Hepatocyte (in vitro differentiated cells): ENCODE measurements around the gene MRTFB. TPM values are rescaled to one million over a fixed set of nuclear protein-coding genes. Genes with fewer than 3 reads are reported as not detected.
"Not testable (repeated sequence)": the region's sequence is repeated elsewhere in the genome, so short reads cannot be mapped to it uniquely, and the experiment has no call there.

Experiments
- DNase-seq: peaks from one replicate; pipeline ENCODE4 v3.0.0-alpha.2; 2016; ENCODE audit warnings: low spot score
- H2AFZ ChIP-seq: fragments of 200-600 bp; sonication (generic); 2 replicates; pipeline ENCODE4 v1.6.0; 2016; ENCODE audit warnings: antibody characterized with exemption, mild to moderate bottlenecking
- H3K27ac ChIP-seq: fragments of 200-600 bp; sonication (generic); 2 replicates; pipeline ENCODE4 v1.5.1; 2016; ENCODE audit warnings: mild to moderate bottlenecking
- H3K27me3 ChIP-seq: fragments of 200-600 bp; sonication (generic); 2 replicates; pipeline ENCODE4 v1.6.1; 2016
- H3K36me3 ChIP-seq: fragments of 200-600 bp; sonication (generic); replicated peaks from 2 replicates; pipeline ENCODE4 v1.5.1; 2016; ENCODE audit warnings: low read depth; ENCODE audit not compliant: insufficient read depth
- H3K4me1 ChIP-seq: fragments of 200-600 bp; sonication (generic); 2 replicates; pipeline ENCODE4 v1.5.1; 2016; ENCODE audit warnings: mild to moderate bottlenecking, moderate library complexity; ENCODE audit not compliant: insufficient read depth
- H3K4me2 ChIP-seq: fragments of 200-600 bp; sonication (generic); 2 replicates; pipeline ENCODE4 v1.6.0; 2016
- H3K4me3 ChIP-seq: fragments of 200-600 bp; sonication (generic); 2 replicates; pipeline ENCODE4 v1.5.1; 2016; ENCODE audit warnings: mild to moderate bottlenecking
- H3K79me2 ChIP-seq: fragments of 200-600 bp; sonication (generic); 2 replicates; pipeline ENCODE4 v1.6.0; 2017; ENCODE audit warnings: mild to moderate bottlenecking
- H3K9me2 ChIP-seq: fragments of 200-600 bp; sonication (generic); replicated peaks from 2 replicates; pipeline ENCODE4 v1.6.0; 2017; ENCODE audit warnings: mild to moderate bottlenecking; ENCODE audit not compliant: insufficient read depth
- H3K9me3 ChIP-seq: fragments of 200-600 bp; sonication (generic); 2 replicates; pipeline ENCODE4 v1.5.1; 2016; ENCODE audit warnings: low read depth, mild to moderate bottlenecking
- H4K20me1 ChIP-seq: fragments of 200-600 bp; sonication (generic); 2 replicates; pipeline ENCODE4 v1.6.0; 2016; ENCODE audit warnings: mild to moderate bottlenecking; ENCODE audit not compliant: insufficient read depth, poor library complexity, severe bottlenecking
- CTCF ChIP-seq: fragments of 200-600 bp; sonication (generic); IDR thresholded peaks from 2 replicates; pipeline ENCODE4 v1.5.1; 2016; ENCODE audit warnings: antibody characterized with exemption, mild to moderate bottlenecking; ENCODE audit not compliant: poor library complexity
- EZH2 ChIP-seq: fragments of 200-600 bp; sonication (generic); IDR thresholded peaks from 2 replicates; pipeline ENCODE4 v1.6.1; 2016; ENCODE audit warnings: antibody characterized with exemption, mild to moderate bottlenecking, borderline replicate concordance
- EZH2phosphoT487 ChIP-seq: fragments of 200-600 bp; sonication (generic); IDR thresholded peaks from one replicate; pipeline ENCODE4 v1.6.1; 2018; ENCODE audit warnings: antibody characterized with exemption, mild to moderate bottlenecking, low read depth, moderate library complexity; ENCODE audit not compliant: unreplicated experiment, severe bottlenecking
- WGBS: methylation state at CpG from one replicate; pipeline ENCODE4 v1.1.6; 2016; ENCODE audit warnings: low lambda C conversion rate; ENCODE audit errors: missing lambda C conversion rate; 5-methylcytosine and 5-hydroxymethylcytosine counted together
- polyA plus RNA-seq: library from polyadenylated mRNA; unstranded; fragments of >200 nt; fragmentation: Nextera tagmentation; extraction: Ambion mirVana; gene quantifications from 2 replicates; pipeline ENCODE4 v1.2.1, GENCODE V29; 2016
- total RNA-seq: library from RNA; depleted of rRNA; stranded (reverse); fragments of >200 nt; gene quantifications from 2 replicates; pipeline ENCODE4 v1.2.3, GENCODE V29; 2014

The MRTFB gene
- total and polyA plus RNA-seq, 2 experiments from 2014 or later: 10.9 to 27.9 TPM

- Histone ChIP-seq H3K27me3 (no peaks in the 10 kb centered on the region), H3K36me3 (no peaks in the 10 kb centered on the region), H3K27ac (no peak overlapping the region), H3K79me2 (peaks cover 6% of the 10 kb centered on the region), H3K9me3 (no peaks in the 10 kb centered on the region), H3K4me1 (peaks cover 24% of the 10 kb centered on the region), H3K4me2 (no peak overlapping the region), H4K20me1 (no peaks in the 10 kb centered on the region), H3K4me3 (no peak overlapping the region), H3K9me2 (no peaks in the 10 kb centered on the region), H2AFZ (no peak overlapping the region)
- TF ChIP-seq CTCF (no peak), EZH2phosphoT487 (no peak), EZH2 (no peak)
- DNase-seq: no peak
- 82% methylated on average over 4 of the region's 4 CpGs for WGBS
Measured at GRCh38 chr16:14180481-14180944, 109.4 kb downstream of the MRTFB start.

GRCh38 chr16:14181371-14182050 lies 110.4 kb downstream of the MRTFB start:
- WGBS: 77% methylated on average over 2 of the region's 2 CpGs
- Histone ChIP-seq H3K4me2 (no peak overlapping the region), H3K27me3 (no peaks in the 10 kb centered on the region), H3K4me3 (no peak overlapping the region), H4K20me1 (no peaks in the 10 kb centered on the region), H3K79me2 (peaks cover 3% of the 10 kb centered on the region), H3K4me1 (peaks cover 28% of the 10 kb centered on the region), H3K9me3 (no peaks in the 10 kb centered on the region), H3K36me3 (no peaks in the 10 kb centered on the region), H3K9me2 (no peaks in the 10 kb centered on the region), H3K27ac (no peak overlapping the region), H2AFZ (no peak overlapping the region)
- TF ChIP-seq EZH2 (no peak), EZH2phosphoT487 (no peak), CTCF (no peak)
- DNase-seq: no peak

- Histone ChIP-seq H3K79me2 (peaks cover 7% of the 10 kb centered on the region), H3K4me3 (no peak overlapping the region), H3K36me3 (no peaks in the 10 kb centered on the region), H3K9me3 (no peaks in the 10 kb centered on the region), H3K27me3 (no peaks in the 10 kb centered on the region), H3K9me2 (no peaks in the 10 kb centered on the region), H3K4me2 (no peak overlapping the region), H3K4me1 (peaks cover 34% of the 10 kb centered on the region), H4K20me1 (no peaks in the 10 kb centered on the region), H2AFZ (no peak overlapping the region), H3K27ac (no peak overlapping the region)
- 97% methylated on average over 1 of the region's 1 CpG for WGBS
- TF ChIP-seq EZH2phosphoT487 (no peak), CTCF (no peak), EZH2 (no peak)
- DNase-seq: no peak
Measured at GRCh38 chr16:14182999-14183398, 111.9 kb downstream of the MRTFB start.

GRCh38 chr16:14183962-14184361 lies 112.8 kb downstream of the MRTFB start:
- not testable (repeated sequence) for H3K4me2 ChIP-seq, H3K9me2 ChIP-seq, H3K4me3 ChIP-seq, H3K9me3 ChIP-seq, H2AFZ ChIP-seq, H3K27ac ChIP-seq, DNase-seq, H3K36me3 ChIP-seq, H3K27me3 ChIP-seq, H4K20me1 ChIP-seq
- Histone ChIP-seq H3K4me1 (peaks cover 34% of the 10 kb centered on the region), H3K79me2 (peaks cover 10% of the 10 kb centered on the region)
- 95% methylated on average over 6 of the region's 6 CpGs for WGBS
